ENCODE measurements around the gene MTMR3. TPM values are rescaled to one million over a fixed set of nuclear protein-coding genes. Genes with fewer than 3 reads are reported as not detected.

The MTMR3 gene
- polyA plus RNA-seq, 4 donors = 30.3 to 55.3 (median 38.5) TPM

- no peak for DNase-seq (ENCODE audit: low read depth in 4 of 4, low spot score in 2 of 4)
These were observed 194.4 kb downstream of the MTMR3 start for GRCh38 chr22:30077279-30077880.

- DNase-seq (ENCODE audit: low read depth in 4 of 4, low spot score in 2 of 4) = no peak
These were observed 195.6 kb downstream of the MTMR3 start for GRCh38 chr22:30078320-30079311.

DNA sequence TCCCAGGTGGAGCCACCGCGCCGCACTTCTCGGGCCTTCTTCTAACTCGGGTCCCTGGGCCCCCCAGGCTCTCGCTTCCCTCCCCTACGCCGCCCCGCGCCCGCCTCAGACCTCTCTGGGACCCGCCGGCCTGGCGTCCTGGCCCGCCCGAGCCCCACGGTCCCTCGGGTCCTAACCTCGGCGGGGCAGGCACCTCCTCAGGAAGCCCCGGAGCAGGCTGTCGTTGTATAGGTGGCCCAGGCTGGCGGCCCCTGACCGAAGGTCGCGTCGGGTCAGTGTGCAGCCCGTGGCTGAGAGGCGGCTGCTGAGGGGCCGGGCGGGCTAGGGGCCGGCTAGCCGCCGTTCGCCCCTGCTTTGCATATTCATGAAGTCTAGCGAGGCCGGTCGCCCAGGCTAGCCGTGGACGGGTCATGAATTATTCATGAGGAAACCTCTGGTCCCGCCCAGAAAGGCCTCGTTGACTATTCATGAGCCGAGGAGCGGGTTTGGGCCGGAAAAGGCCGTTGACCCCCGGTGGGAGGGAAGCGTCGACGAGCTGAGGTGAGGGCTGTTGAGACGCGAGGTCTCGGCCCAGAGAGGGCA, 197.1 kb downstream of the MTMR3 start, which contains the start of gene HORMAD2:
TSS of gene HORMAD2 (plus strand) at position 513 of the 582 bp plus-strand sequence. CDS start 13,489 bp downstream, outside the sequence.
- peak in 3 of 4 donors; percentile 14 to 43 (median 34) for DNase-seq (ENCODE audit: low read depth in 4 of 4, low spot score in 2 of 4)

Other genes with a start within 250 kb of the MTMR3 start
- under 1 TPM; 0.06 to 0.33 (median 0.13) TPM for gene CABP7, start 163.2 kb upstream of the MTMR3 start, polyA plus RNA-seq (ENCODE audit: insufficient read length in 4 of 4)
- gene ZMAT5, start 116.2 kb upstream of the MTMR3 start, polyA plus RNA-seq (ENCODE audit: insufficient read length in 4 of 4) = 10 to 100 TPM; 22.3 to 31.2 (median 26.1) TPM
- 100 to 1,000 TPM; 127 to 183 (median 150) TPM for gene UQCR10, start 115.8 kb upstream of the MTMR3 start, polyA plus RNA-seq (ENCODE audit: insufficient read length in 4 of 4)
- 10 to 100 TPM; 37.9 to 59.8 (median 51.0) TPM for gene ASCC2, start 44.9 kb upstream of the MTMR3 start, polyA plus RNA-seq (ENCODE audit: insufficient read length in 4 of 4)
- under 1 TPM in 1 of 4 donors, not detected in 3; 0.08 TPM for gene HORMAD2, start 197.3 kb downstream of the MTMR3 start, polyA plus RNA-seq (ENCODE audit: insufficient read length in 4 of 4)